Stimulated activated CD4-positive, alpha-beta T cell treated with anti-CD3 and anti-CD28 coated beads, Interleukin-4, amount 100 ng/mL, for 24 hours (primary cell): Measurements from ENCODE around the gene SDK1.
A peak's percentile ranks its signal among the peaks of the same experiment; 100 is the strongest.

Experiments
- DNase-seq: peaks from one replicate; pipeline ENCODE4 v3.0.0-alpha.2; 2020

Gene SDK1

GRCh38 chr7:3896169-3896765 is 595.2 kb downstream of the SDK1 start:
- DNase-seq, result no peak

- DNase-seq, result peak; percentile 54
Measured at GRCh38 chr7:3897430-3898372, 596.6 kb downstream of the SDK1 start.

- no peak for DNase-seq
Measured at GRCh38 chr7:3899559-3899991, 598.5 kb downstream of the SDK1 start.

DNA sequence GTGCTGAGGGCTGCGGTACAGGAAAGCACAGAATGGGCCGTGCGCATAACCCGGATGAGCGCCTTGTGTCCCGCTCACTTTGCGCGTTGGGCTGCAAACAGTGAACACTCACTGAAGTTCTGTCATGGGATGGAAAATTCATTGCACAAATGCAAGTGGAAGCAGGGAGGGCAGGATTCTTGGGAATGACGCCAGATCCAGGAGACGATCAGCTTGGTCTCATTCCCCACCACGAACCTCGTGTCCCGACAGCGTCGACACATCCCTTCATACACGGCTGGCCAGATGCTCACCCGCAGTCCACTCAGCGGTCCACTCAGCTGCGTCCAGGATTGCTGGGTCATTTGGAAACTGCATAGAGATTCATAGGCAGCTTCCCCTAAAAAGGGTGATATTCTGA is 607.1 kb downstream of the SDK1 start:
- no peak for DNase-seq

DNA sequence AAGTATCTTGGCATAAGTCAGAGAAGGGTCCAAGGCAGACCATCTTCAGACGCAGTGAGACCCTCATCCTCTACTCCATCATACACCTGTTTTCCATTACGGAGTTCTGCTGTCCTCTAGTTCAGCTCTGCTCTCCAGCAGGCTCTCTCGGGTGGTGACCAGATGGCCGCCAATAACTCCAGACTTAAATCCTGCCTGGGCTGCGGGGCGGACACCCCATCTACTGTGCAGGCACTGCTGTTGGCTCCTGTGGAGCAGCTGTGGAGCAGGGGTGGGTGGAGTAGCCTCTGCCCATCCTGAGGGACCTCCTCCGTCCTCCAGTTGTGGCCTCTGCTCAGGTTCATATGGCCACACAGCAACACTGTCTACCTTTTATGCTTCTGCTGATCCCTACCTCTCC is 608.1 kb downstream of the SDK1 start:
- no peak for DNase-seq

DNA sequence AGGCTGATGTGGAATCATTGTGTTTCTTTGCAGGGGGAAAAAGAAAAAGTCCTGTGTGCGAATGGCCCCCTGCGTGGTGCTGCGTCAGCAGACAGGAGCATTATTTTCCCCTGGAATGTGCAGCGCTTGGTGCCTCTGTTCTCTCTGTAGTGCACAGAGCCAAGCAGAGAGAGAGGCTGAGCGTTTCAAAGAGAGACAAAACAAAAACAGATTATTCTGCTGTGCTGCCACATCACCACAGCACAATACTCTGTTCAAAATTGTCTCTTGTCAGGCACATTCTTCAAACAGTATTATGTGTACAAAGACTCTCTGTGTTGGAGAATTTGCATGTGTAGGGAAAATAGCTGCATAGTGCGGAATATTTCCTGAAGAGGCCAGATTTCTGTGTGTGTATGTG is 609.0 kb downstream of the SDK1 start:
- no peak for DNase-seq

- no peak for DNase-seq
Measured at GRCh38 chr7:3911685-3912084, 610.6 kb downstream of the SDK1 start.

GRCh38 chr7:3912291-3912690 is 611.2 kb downstream of the SDK1 start:
- no peak for DNase-seq

DNA sequence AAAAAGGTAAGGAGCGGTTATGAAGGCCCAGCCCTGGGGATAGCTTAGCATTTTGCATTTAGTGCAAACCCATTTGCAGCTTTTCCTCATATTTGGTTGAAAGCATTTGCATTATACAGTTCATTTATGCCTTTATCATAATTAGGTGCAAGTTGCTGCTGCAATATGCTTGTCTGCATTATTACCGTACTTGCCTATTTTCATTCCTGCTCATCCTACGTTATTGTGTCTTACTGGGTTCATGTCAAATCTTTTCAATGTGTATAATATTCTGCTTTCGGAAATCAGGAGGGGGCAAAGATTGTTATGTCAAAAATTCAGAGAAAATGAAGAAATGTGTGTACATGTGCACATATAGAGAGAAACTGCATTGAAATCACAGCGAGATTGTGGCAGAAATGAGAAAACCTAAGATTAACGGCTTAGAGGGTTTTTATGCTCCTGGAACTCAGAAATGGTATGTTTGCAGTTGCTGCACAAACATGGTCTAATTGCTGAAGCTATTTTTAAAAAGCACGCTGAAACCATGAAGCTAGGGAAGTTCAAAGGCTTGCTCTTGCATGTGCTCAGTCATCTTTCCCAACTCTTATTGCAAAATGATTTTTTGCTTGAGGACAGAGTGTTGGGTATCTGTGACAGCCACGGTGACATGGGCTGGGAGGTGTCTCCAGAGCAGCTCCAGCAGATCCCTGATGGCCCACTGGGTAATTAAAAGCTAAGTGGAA is 613.2 kb downstream of the SDK1 start:
- no peak for DNase-seq

DNA sequence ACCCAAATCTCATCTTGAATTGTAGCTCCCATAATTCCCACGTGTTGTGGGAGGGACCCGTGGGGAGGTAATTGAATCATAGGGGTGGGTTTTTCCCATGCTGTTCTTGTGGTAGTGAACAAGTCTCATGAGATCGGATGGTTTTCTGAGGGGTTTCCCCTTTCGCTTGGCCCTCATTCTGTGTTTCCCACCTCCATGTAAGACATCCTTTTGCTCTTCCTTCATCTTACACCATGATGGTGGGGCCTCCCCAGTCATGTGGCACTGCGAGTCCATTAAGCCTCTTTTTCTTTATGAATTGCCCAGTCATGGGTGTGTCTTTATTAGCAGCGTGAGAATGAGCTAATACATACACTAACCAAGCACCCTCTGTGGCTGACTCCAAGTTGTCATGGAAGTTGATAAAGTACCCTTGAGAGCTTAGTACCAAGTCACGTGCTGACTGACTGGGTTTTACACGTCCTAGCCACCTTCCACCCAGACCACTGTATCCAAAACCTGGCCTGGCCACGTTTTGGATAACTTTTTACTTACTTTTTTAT is 614.4 kb downstream of the SDK1 start:
- DNase-seq, result no peak

- no peak for DNase-seq
Measured at GRCh38 chr7:3916146-3916545, 615.1 kb downstream of the SDK1 start.

DNA sequence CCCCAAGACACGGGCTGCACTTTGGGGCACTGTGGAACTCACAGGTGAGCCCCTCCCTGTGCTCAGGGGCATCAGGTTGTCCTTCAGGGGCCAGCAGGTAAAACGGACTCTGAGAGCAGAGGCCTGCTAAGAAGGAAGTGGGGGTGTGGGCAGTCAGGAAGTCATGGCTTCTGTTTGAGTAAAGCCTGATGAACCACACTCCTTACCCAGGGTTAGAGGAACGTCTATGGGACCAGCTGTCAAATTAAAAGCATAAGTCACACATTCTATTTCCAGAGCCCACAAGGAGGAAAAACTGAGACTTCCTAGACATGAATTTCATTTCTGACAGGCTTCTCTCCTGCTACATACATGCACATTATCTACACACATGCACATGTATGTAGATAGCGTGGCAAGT is 616.4 kb downstream of the SDK1 start:
- no peak for DNase-seq

DNA sequence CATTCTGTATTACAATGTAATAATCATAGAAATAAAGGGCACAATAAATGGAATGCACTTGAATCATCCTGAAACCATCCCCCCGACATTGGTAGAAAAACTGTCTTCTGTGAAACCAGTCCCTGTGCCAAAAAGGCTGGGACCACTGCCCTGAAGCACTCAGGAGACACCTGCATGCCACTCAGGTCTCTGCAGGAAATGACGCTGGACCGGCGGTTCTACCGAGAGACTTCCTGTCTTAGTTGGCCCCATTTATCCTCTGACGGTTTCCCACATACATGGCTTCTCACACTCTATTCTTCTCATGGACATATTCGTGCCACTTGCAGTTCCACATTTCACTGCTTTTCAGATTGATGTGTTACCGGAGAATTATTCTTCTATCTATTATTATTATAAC is 617.5 kb downstream of the SDK1 start:
- DNase-seq, result no peak

GRCh38 chr7:3922175-3922635 is 621.2 kb downstream of the SDK1 start:
- no peak for DNase-seq

- DNase-seq, result no peak
Measured at GRCh38 chr7:3923307-3923918, 622.4 kb downstream of the SDK1 start.

DNA sequence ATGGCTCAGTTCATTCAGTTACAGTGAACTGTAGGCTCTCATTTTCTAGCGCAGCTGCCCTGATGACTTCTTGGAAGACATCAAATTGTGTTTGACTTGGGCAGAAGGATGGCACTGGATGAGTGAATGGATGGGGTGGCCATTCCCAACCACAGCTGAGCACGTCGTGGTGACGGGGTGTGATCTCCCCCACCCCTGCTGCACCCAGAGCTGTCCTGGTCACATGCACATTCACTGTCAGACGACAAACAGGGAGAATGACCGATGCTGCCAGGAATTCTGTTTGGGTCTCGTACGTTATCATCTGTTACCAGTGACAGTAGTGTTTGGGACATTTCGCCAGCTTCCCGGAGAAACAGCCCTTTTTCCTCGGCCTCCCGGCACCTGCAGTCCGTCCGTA is 623.2 kb downstream of the SDK1 start:
- DNase-seq, result no peak

DNA sequence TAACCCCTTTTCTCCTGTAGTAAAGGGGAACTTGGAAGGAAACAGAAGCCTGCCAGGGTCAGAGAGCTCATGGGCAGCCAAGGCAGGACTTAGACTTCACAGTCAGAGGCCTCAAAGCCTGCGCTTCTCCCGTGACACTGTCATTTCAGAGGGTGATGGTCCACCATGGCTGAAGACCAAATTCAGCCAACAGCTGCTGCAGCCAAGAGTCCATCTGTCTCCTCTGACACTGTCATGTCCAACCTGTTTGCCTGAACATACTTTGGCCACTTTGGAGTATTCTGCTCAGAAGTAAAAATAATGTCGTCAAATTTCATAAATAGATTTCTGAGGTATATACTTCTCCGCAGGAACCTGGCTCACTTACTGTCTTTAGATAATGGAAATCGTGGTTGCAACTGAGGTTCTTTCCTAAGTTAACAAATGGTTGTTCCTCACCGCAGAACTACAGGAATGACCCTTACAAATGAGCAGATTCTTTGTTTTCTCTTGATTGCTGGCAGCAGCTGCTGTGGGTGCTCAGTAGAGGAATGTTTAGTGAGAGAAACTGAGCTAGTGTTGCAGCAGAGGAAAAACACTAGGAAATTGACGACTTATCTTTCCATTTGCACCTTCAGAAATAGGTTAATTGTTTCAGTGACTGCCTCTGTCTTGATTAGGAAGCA is 626.5 kb downstream of the SDK1 start:
- no peak for DNase-seq

- DNase-seq, result no peak
Measured at GRCh38 chr7:3928727-3929515, 627.9 kb downstream of the SDK1 start.

GRCh38 chr7:3931843-3932242 is 630.8 kb downstream of the SDK1 start:
- DNase-seq, result no peak

DNA sequence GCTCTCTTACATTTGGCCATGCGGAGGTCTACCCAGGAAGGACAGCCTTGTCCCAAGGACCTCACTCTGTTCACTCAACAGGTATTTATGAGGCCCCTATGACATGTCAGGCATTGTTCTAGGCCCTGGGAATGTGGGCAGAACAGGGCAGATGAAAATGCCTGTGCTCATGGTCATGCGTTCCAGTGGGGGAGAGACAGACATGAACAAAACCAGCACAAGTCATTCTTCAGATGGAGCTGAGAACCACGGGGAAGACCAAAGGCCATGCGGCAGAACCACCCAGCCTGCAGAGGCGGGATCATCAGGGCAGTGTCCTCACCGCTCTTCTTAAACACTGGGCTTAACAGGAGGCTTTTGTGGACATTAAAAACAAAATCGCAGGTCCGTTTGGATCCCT is 636.1 kb downstream of the SDK1 start:
- no peak for DNase-seq

- DNase-seq, result no peak
Measured at GRCh38 chr7:3937605-3938004, 636.6 kb downstream of the SDK1 start.
